Stimulated activated CD8-positive, alpha-beta memory T cell treated with anti-CD3 and anti-CD28 coated beads, Interleukin-15, amount 100 ng/mL, for 48 hours (primary cell): ENCODE data around the gene GCN1.
A peak's percentile ranks its signal among the peaks of the same experiment; 100 is the strongest.

Experiments used
- DNase-seq, 2 donors: peaks; one replicate each; pipeline ENCODE4 v3.0.0-alpha.2; 2020; ENCODE audit warnings: low read depth in 2 of 2

GCN1 gene

GRCh38 chr12:120116441-120116791 lies 78.1 kb downstream of the GCN1 start, which contains the start of gene RAB35:
Gene RAB35 (minus strand): TSS chr12:120116753. CDS start chr12:120116650, 103 bp downstream.
- no peak for DNase-seq

- no peak for DNase-seq
These were observed 78.6 kb downstream of the GCN1 start for GRCh38 chr12:120115692-120116440.

GRCh38 chr12:120115066-120115465 lies 79.4 kb downstream of the GCN1 start:
- no peak for DNase-seq

GRCh38 chr12:120110550-120111501 lies 83.7 kb downstream of the GCN1 start:
- peak in 1 of 2 donors; percentile 35 for DNase-seq

- DNase-seq = no peak
These were observed 84.8 kb downstream of the GCN1 start for GRCh38 chr12:120109570-120110267.

GRCh38 chr12:120106151-120106550 lies 88.4 kb downstream of the GCN1 start:
- DNase-seq = no peak

- no peak for DNase-seq
These were observed 91.1 kb downstream of the GCN1 start for GRCh38 chr12:120103371-120103770.

GRCh38 chr12:120103044-120103338 lies 91.5 kb downstream of the GCN1 start:
- no peak for DNase-seq

- no peak for DNase-seq
These were observed 92.1 kb downstream of the GCN1 start for GRCh38 chr12:120102189-120103043.

GRCh38 chr12:120101617-120102016 lies 92.9 kb downstream of the GCN1 start:
- DNase-seq = no peak

GRCh38 chr12:120101182-120101581 lies 93.3 kb downstream of the GCN1 start:
- no peak for DNase-seq

GRCh38 chr12:120100630-120101029 lies 93.9 kb downstream of the GCN1 start:
- no peak for DNase-seq

GRCh38 chr12:120099738-120100137 lies 94.8 kb downstream of the GCN1 start:
- no peak for DNase-seq

GRCh38 chr12:120098756-120099470 lies 95.6 kb downstream of the GCN1 start:
- DNase-seq = no peak

GRCh38 chr12:120096671-120097202 lies 97.8 kb downstream of the GCN1 start:
- no peak for DNase-seq

GRCh38 chr12:120095736-120096135 lies 98.8 kb downstream of the GCN1 start:
- DNase-seq = no peak

- no peak for DNase-seq
These were observed 99.2 kb downstream of the GCN1 start for GRCh38 chr12:120095331-120095730.

- DNase-seq = no peak
These were observed 100.0 kb downstream of the GCN1 start for GRCh38 chr12:120094485-120094884.

GRCh38 chr12:120093592-120094355 lies 100.7 kb downstream of the GCN1 start:
- DNase-seq = no peak

GRCh38 chr12:120093336-120093591 lies 101.3 kb downstream of the GCN1 start:
- DNase-seq = no peak
